Body of pancreas (tissue), 4 donors: Measurements from ENCODE around the gene AFF4.

Source experiments
- CTCF ChIP-seq, 7 experiments: fragments of 450-650 bp in 4 of 7; fragments of 200-600 bp in 3 of 7; sonication (generic) in 3 of 7; IDR thresholded peaks; one replicate each; pipeline ENCODE4 v1.5.1; 2016 to 2019; ENCODE audit warnings: antibody characterized with exemption in 7 of 7
- POLR2A ChIP-seq, 3 donors: fragments of 450-650 bp; IDR thresholded peaks; one replicate each; pipeline ENCODE4 v1.6.1; 2016; ENCODE audit warnings: antibody characterized with exemption in 3 of 3, mild to moderate bottlenecking in 2 of 3

GRCh38 chr5:132909702-132910101 lies 53.7 kb downstream of the AFF4 start:
- TF ChIP-seq CTCF (IDR thresholded peaks at IDR 0.05) (no peak), POLR2A (IDR thresholded peaks at IDR 0.05) (no peak)
